H1 (cell line): ENCODE measurements around the gene KCNJ5. TPM values are rescaled to one million over a fixed set of nuclear protein-coding genes. Genes with fewer than 3 reads are reported as not detected.

Source experiments
- ASH2L ChIP-seq: fragments of 200-600, 300-600 bp; sonication (generic); IDR thresholded peaks from one replicate; pipeline ENCODE4 v1.7.1; 2017; ENCODE audit warnings: low read length
- BACH1 ChIP-seq: IDR thresholded peaks from 2 replicates; pipeline ENCODE4 v1.6.1; 2012; ENCODE audit warnings: low read length, improper control_type of control experiment
- CHD2 ChIP-seq: IDR thresholded peaks from 2 replicates; pipeline ENCODE4 v1.6.1; 2012; ENCODE audit warnings: low read length, improper control_type of control experiment
- CTBP2 ChIP-seq: IDR thresholded peaks from 2 replicates; pipeline ENCODE4 v1.7.0; 2011; ENCODE audit warnings: borderline replicate concordance, mild to moderate bottlenecking, moderate library complexity, mixed read lengths, low read length; ENCODE audit not compliant: insufficient read depth, insufficient read length
- EGR1 ChIP-seq: IDR thresholded peaks from 2 replicates; pipeline ENCODE4 v1.6.1; 2011; ENCODE audit warnings: low read depth, low read length, borderline replicate concordance
- POU5F1 ChIP-seq: IDR thresholded peaks from 2 replicates; pipeline ENCODE4 v1.6.1; 2011; ENCODE audit warnings: low read depth, mild to moderate bottlenecking, low read length, moderate library complexity
- TEAD4 ChIP-seq: IDR thresholded peaks from 2 replicates; pipeline ENCODE4 v1.6.1; 2012; ENCODE audit warnings: low read depth, low read length, inconsistent platforms, mixed read lengths
- ZNF274 ChIP-seq: IDR thresholded peaks from 2 replicates; pipeline ENCODE4 v1.7.0; 2012; ENCODE audit warnings: low read length, borderline replicate concordance; ENCODE audit errors: extremely low read depth
- polyA plus RNA-seq, 7 experiments: library from polyadenylated mRNA; depleted of rRNA in 3 of 7; stranded (reverse) in 5 of 7; unstranded in 2 of 7; fragments of >200 nt in 5 of 7; fragments of 200-250 nt in 2 of 7; gene quantifications; 1 replicate in 5 of 7; 2 replicates in 1 of 7; 4 replicates in 1 of 7; pipeline versions ENCODE4 v1.2.1 to v1.2.3, GENCODE V29; 2011 to 2013; ENCODE audit warnings: missing spikeins in 2 of 7, mixed read lengths in 2 of 7
- total RNA-seq: library from RNA; stranded (reverse); fragmentation: NEBNext Ultra II Directional; extraction: Animal tissue kit (Norgen Biotek cat#: 25700); gene quantifications from 2 replicates; pipeline ENCODE4 v1.2.1, GENCODE V29; 2021

Gene KCNJ5
- total and polyA plus RNA-seq, 2 of the 8 experiments (the other 6 are each of a cell fraction or from before 2014, with no cell fraction given) = 0.05 TPM; not detected in 1

DNA sequence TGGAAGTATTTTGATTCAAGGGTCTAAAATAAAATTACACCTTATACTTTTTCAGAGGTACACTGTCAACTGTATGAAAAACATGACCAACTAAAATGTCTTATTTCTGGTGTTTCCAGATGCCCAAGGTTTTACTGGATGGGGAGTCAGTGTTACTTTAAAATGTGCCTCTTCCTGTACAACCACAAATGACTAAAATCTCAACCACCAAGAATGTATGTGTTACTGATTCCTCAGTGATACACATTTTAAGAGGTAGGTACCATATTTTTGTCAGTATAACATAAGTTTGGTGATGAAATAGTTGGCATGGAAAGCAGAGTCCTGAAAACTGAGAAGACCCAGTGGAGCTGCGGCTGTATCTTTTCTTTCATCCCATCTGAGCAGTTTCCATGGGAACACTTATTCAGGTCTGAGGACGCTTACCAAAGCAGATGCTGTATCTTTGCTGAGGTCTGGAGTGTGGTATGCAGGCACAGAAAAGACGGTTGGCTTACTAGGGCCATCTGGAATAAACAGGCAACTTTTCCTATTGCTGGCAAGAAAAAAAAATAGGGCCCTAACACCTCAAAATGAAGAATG, 72.7 kb downstream of the KCNJ5 start (continued):
- TF ChIP-seq BACH1 (no peak), CHD2 (no peak), CTBP2 (no peak), POU5F1 (no peak), ZNF274 (no peak), TEAD4 (no peak), EGR1 (no peak), ASH2L (no peak)
